ENCODE measurements around the gene AICDA.

DNA sequence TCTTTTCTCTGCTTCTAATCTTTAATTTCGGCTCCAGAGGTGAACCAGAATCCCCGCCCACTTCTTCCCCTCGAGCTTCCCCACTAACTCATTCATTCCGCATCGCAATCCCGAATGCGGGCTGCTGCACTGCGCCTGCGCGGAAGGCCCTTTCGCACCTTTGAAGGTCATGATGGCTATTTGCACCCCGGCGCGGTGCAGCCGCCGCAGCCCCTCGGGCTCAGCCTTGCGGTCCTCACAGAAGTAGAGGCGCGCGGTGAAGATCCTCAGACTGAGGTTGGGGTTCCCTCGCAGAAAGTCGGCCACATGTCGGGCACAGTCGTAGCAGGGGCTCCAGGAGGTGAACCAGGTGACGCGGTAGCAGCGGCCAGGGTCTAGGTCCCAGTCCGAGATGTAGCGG is 7.6 kb downstream of the AICDA start:
- TF ChIP-seq REST (IDR thresholded peaks at IDR 0.05) (no peak), CTCF (IDR thresholded peaks at IDR 0.05; ENCODE audit: low read depth, low read length, missing input control) (no peak), JUND (IDR thresholded peaks at IDR 0.05) (no peak), FOXA1 (IDR thresholded peaks at IDR 0.05) (no peak), NR2F2 (IDR thresholded peaks at IDR 0.05) (no peak), GABPA (IDR thresholded peaks at IDR 0.05 in 1 of 2, conservative IDR thresholded peaks at IDR 0.05 in 1 of 2) (no peak), YY1 (IDR thresholded peaks at IDR 0.05) (no peak), MAX (IDR thresholded peaks at IDR 0.05) (no peak), RAD21 (IDR thresholded peaks at IDR 0.05) (no peak)
- TF ChIP-seq, protein P1, sequence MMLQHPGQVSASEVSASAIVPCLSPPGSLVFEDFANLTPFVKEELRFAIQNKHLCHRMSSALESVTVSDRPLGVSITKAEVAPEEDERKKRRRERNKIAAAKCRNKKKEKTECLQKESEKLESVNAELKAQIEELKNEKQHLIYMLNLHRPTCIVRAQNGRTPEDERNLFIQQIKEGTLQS (IDR thresholded peaks at IDR 0.05) = no peak
